Bronchial epithelial cell (primary cell): ENCODE results near the gene OR7A10. TPM values are rescaled to one million over a fixed set of nuclear protein-coding genes. Genes with fewer than 3 reads are reported as not detected.

Source experiments
- DNase-seq: peaks from one replicate; pipeline ENCODE4 v3.0.0-alpha.2; 2010; ENCODE audit warnings: low read depth
- FAIRE-seq: peaks from 2 replicates; lab custom pipeline; 2011; peaks lifted over from hg19 to GRCh38; lab: Jason Lieb, UNC
- H3K27me3 ChIP-seq: 2 replicates; pipeline ENCODE4 v1.5.1; 2011; ENCODE audit warnings: low read length; ENCODE audit not compliant: control insufficient read depth, insufficient read depth
- H3K36me3 ChIP-seq: 2 replicates; pipeline ENCODE4 v1.5.1; 2011; ENCODE audit warnings: low read length; ENCODE audit not compliant: control insufficient read depth, insufficient read depth
- H3K4me3 ChIP-seq: 2 replicates; pipeline ENCODE4 v1.5.1; 2011; ENCODE audit warnings: mild to moderate bottlenecking, low read depth, low read length, control low read depth
- CTCF ChIP-seq: IDR thresholded peaks from 2 replicates; pipeline ENCODE4 v1.5.1; 2011; ENCODE audit warnings: mild to moderate bottlenecking, moderate library complexity, low read length, control low read depth, inconsistent platforms; ENCODE audit not compliant: insufficient read depth, severe bottlenecking
- total RNA-seq: library from RNA; depleted of rRNA; stranded (reverse); fragments of >200 nt; gene quantifications from 2 replicates; pipeline ENCODE4 v1.2.1, GENCODE V29; 2014

The OR7A10 gene
- total RNA-seq = not detected in 2 replicates

DNA sequence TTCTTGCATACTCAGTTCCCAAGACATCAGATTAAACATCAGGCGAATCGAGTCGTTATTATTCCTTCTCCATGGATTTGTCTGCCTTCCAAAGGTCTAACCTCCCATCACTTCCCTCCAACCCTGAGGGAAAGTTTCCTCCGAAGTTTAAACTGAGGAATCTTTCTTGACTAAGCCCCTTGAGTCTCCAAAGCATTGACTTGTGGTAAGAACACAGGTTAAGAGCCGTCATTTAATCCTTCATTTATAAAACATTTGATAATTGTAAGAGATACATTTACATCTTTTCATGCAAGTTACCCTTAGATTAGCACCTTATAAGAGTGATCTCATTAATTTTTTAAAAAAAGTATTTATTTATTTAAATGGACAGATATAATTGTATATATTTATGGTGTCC lies at the start of gene OR7A10:
OR7A10 (minus strand) TSS at position 101 of the 400 bp plus-strand sequence. CDS start 7,045 bp downstream, outside the sequence.
- no peaks in the 10 kb centered on the region for H3K27me3 ChIP-seq
- DNase-seq = no peak
- no peaks in the 10 kb centered on the region for H3K36me3 ChIP-seq
- no peak within 1 kb of the TSS for H3K4me3 ChIP-seq
- TF ChIP-seq CTCF = no peak
- FAIRE-seq = no peak

- no peak for FAIRE-seq
- Histone ChIP-seq H3K4me3 (no peak overlapping the region), H3K27me3 (no peaks in the 10 kb centered on the region), H3K36me3 (no peaks in the 10 kb centered on the region)
- no peak for DNase-seq
- no peak for TF ChIP-seq CTCF
Measured at GRCh38 chr19:14890643-14891379, 42.1 kb upstream of the OR7A10 start.

DNA sequence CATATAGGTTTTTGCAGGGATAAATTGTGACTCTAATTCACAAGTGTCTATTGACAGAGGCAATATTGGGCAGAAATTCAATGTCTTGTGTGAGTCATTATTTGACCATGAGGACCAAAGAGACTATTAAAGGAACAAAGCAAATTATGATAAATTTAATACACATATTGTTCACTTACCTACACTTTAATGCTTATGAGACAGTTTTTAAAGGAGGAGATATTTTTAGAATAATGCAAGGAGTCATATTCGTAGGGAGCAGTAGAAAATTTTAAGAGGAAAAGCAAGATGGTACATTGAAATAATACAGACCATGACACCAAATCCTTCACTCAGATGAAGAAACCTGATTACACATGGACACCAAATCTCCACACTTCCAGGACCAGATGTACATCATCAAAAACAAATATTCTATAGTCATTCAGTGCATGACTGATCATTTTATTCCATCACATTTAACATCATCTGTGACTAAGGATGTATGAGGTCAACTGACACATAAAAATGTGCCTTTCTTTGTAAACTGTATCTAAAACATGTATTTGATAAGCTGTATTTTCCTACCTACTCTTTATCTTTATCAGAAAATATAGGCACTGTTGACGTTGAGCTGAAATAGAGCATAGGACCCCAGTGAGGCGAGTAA lies 41.4 kb upstream of the OR7A10 start:
- no peak for FAIRE-seq
- H3K4me3 ChIP-seq = no peak overlapping the region
- no peak for DNase-seq

DNA sequence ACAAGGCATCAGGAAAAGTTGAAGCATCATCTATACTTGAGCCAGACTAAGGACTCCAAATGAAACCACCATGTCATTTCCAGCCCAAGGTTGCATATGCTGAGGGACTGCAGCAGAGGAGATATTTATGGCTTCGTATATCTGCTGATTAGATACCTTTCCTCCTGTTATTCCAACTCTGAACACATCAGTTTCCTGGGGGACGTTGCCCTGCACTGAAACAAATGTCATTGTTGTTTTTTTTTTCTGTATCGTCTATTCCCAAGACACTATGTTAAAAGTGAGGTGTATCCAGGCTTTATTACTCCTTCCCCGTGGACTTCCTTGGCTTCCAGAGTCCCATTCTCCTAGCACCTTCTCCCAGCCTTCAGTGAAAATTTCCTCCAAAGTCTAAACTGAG lies 37.3 kb upstream of the OR7A10 start, which contains the start of gene OR7A17:
OR7A17 (minus strand) TSS at position 101 of the 400 bp plus-strand sequence. CDS start 4,777 bp downstream, outside the sequence.
- no peak for DNase-seq
- H3K4me3 ChIP-seq = no peak within 1 kb of the TSS
- no peaks in the 10 kb centered on the region for H3K27me3 ChIP-seq
- FAIRE-seq = no peak
- no peaks in the 10 kb centered on the region for H3K36me3 ChIP-seq
- no peak for TF ChIP-seq CTCF

More for the DNA sequence above, 41.4 kb upstream of the OR7A10 start:
- Histone ChIP-seq H3K36me3 (no peaks in the 10 kb centered on the region), H3K27me3 (no peaks in the 10 kb centered on the region)
- TF ChIP-seq CTCF = no peak

GRCh38 chr19:14871619-14872230 lies 23.0 kb upstream of the OR7A10 start:
- no peaks in the 10 kb centered on the region for H3K27me3 ChIP-seq
- H3K36me3 ChIP-seq = no peaks in the 10 kb centered on the region
- TF ChIP-seq CTCF = peak; percentile 20
- peak; percentile 18 for DNase-seq
- no peak overlapping the region for H3K4me3 ChIP-seq
- FAIRE-seq = no peak
